ENCODE results near the gene FLVCR2.
"Not testable (repeated sequence)": the region's sequence is repeated elsewhere in the genome, so short reads cannot be mapped to it uniquely, and the experiment has no call there.

Gene FLVCR2

GRCh38 chr14:75577090-75577489 is 1.3 kb upstream of the FLVCR2 start:
- H3K4me1 ChIP-seq (ENCODE audit: control insufficient read depth, low read depth, low read length): no peaks in the 10 kb centered on the region
- no peak overlapping the region for H3K9ac ChIP-seq (ENCODE audit: low read length)
- no peaks in the 10 kb centered on the region for H3K9me3 ChIP-seq (ENCODE audit: control insufficient read depth, low read depth, low read length)
- H3K27me3 ChIP-seq (ENCODE audit: control insufficient read depth, insufficient read depth, low read length): peaks cover 25% of the 10 kb centered on the region
- no peaks in the 10 kb centered on the region for H3K36me3 ChIP-seq (ENCODE audit: control insufficient read depth, low read depth, low read length)
- H3K27ac ChIP-seq (ENCODE audit: low read length): no peak overlapping the region
- no peak overlapping the region for H3K4me3 ChIP-seq (ENCODE audit: low read length)

DNA sequence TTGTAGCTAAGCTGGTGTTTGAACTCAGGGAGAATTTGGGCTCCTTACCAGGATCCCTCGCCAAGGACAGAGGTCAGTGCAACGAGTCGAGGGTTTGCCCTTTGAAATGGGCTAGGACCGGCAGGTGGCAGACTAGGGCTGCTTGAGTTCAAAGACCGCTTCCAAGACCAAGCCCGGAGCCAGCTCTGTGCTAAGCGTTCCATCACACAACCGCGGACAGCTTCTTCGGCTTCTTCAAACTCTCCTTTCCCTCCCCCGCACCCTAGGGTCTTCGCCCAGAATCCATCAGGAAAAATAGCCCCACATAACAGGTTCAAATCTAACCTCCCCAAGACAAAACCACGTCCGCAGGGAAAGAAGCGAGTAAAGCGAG is 705 bp upstream of the FLVCR2 start:
- no peaks in the 10 kb centered on the region for H3K36me3 ChIP-seq (ENCODE audit: control insufficient read depth, low read depth, low read length)
- peak overlapping the region; percentile 76 for H3K4me3 ChIP-seq (ENCODE audit: low read length)
- H3K9ac ChIP-seq (ENCODE audit: low read length): peak overlapping the region; percentile 57
- no peaks in the 10 kb centered on the region for H3K4me1 ChIP-seq (ENCODE audit: control insufficient read depth, low read depth, low read length)
- no peak overlapping the region for H3K27ac ChIP-seq (ENCODE audit: low read length)
- H3K9me3 ChIP-seq (ENCODE audit: control insufficient read depth, low read depth, low read length): no peaks in the 10 kb centered on the region
- H3K27me3 ChIP-seq (ENCODE audit: control insufficient read depth, insufficient read depth, low read length): peaks cover 25% of the 10 kb centered on the region

GRCh38 chr14:75578786-75579337 is 442 bp downstream of the FLVCR2 start:
- Histone ChIP-seq H3K9me3 (ENCODE audit: control insufficient read depth, low read depth, low read length) (no peaks in the 10 kb centered on the region), H3K36me3 (ENCODE audit: control insufficient read depth, low read depth, low read length) (no peaks in the 10 kb centered on the region), H3K4me1 (ENCODE audit: control insufficient read depth, low read depth, low read length) (no peaks in the 10 kb centered on the region), H3K4me3 (ENCODE audit: low read length) (peak overlapping the region; percentile 76), H3K27ac (ENCODE audit: low read length) (no peak overlapping the region), H3K27me3 (ENCODE audit: control insufficient read depth, insufficient read depth, low read length) (peaks cover 25% of the 10 kb centered on the region), H3K9ac (ENCODE audit: low read length) (peak overlapping the region; percentile 57)

- H3K27ac ChIP-seq (ENCODE audit: low read length): no peak overlapping the region
- no peaks in the 10 kb centered on the region for H3K9me3 ChIP-seq (ENCODE audit: control insufficient read depth, low read depth, low read length)
- H3K4me1 ChIP-seq (ENCODE audit: control insufficient read depth, low read depth, low read length): no peaks in the 10 kb centered on the region
- no peak overlapping the region for H3K9ac ChIP-seq (ENCODE audit: low read length)
- H3K4me3 ChIP-seq (ENCODE audit: low read length): peak overlapping the region; percentile 76
- peaks cover 25% of the 10 kb centered on the region for H3K27me3 ChIP-seq (ENCODE audit: control insufficient read depth, insufficient read depth, low read length)
- no peaks in the 10 kb centered on the region for H3K36me3 ChIP-seq (ENCODE audit: control insufficient read depth, low read depth, low read length)
These were observed 981 bp downstream of the FLVCR2 start for GRCh38 chr14:75579338-75579864.

- Histone ChIP-seq H3K4me3 (ENCODE audit: low read length) (peak overlapping the region; percentile 76), H3K9me3 (ENCODE audit: control insufficient read depth, low read depth, low read length) (no peaks in the 10 kb centered on the region), H3K27me3 (ENCODE audit: control insufficient read depth, insufficient read depth, low read length) (peaks cover 25% of the 10 kb centered on the region), H3K4me1 (ENCODE audit: control insufficient read depth, low read depth, low read length) (no peaks in the 10 kb centered on the region), H3K27ac (ENCODE audit: low read length) (no peak overlapping the region), H3K36me3 (ENCODE audit: control insufficient read depth, low read depth, low read length) (no peaks in the 10 kb centered on the region), H3K9ac (ENCODE audit: low read length) (peak overlapping the region; percentile 22)
These were observed 1.5 kb downstream of the FLVCR2 start for GRCh38 chr14:75579882-75580281.

GRCh38 chr14:75587388-75587787 is 9.0 kb downstream of the FLVCR2 start:
- no peaks in the 10 kb centered on the region for H3K4me1 ChIP-seq (ENCODE audit: control insufficient read depth, low read depth, low read length)
- H3K36me3 ChIP-seq (ENCODE audit: control insufficient read depth, low read depth, low read length): no peaks in the 10 kb centered on the region

DNA sequence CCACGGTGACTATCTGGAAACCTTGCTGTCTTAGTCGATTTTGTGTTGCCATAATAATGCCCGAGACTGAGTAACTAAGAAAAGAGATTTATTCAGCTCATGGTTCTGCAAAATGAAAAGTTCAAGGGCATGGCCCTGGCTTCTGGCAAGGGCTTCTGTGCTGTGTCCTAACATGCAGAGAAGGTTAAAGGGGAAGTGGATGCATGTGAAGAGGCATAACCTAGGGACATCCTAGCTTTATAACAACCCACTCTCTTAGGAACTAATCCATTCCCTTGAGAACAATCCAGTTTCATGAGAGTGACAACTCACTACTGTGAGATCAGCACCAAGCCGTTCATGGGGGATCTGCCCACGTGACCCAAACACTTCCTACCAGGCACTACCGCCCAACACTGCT is 11.5 kb downstream of the FLVCR2 start:
- H3K36me3 ChIP-seq (ENCODE audit: control insufficient read depth, low read depth, low read length): no peaks in the 10 kb centered on the region
- no peak overlapping the region for H3K4me3 ChIP-seq (ENCODE audit: low read length)
- H3K27me3 ChIP-seq (ENCODE audit: control insufficient read depth, insufficient read depth, low read length): no peaks in the 10 kb centered on the region
- peaks cover 3% of the 10 kb centered on the region for H3K9me3 ChIP-seq (ENCODE audit: control insufficient read depth, low read depth, low read length)
- H3K27ac ChIP-seq (ENCODE audit: low read length): no peak overlapping the region
- no peak overlapping the region for H3K9ac ChIP-seq (ENCODE audit: low read length)
- no peaks in the 10 kb centered on the region for H3K4me1 ChIP-seq (ENCODE audit: control insufficient read depth, low read depth, low read length)

More at GRCh38 chr14:75587388-75587787, 9.0 kb downstream of the FLVCR2 start:
- Histone ChIP-seq H3K9me3 (ENCODE audit: control insufficient read depth, low read depth, low read length) (peaks cover 3% of the 10 kb centered on the region), H3K27me3 (ENCODE audit: control insufficient read depth, insufficient read depth, low read length) (no peaks in the 10 kb centered on the region), H3K9ac (ENCODE audit: low read length) (no peak overlapping the region), H3K27ac (ENCODE audit: low read length) (no peak overlapping the region), H3K4me3 (ENCODE audit: low read length) (no peak overlapping the region)

GRCh38 chr14:75591331-75591946 is 13.0 kb downstream of the FLVCR2 start:
- Histone ChIP-seq H3K4me3 (ENCODE audit: low read length) (no peak overlapping the region), H3K27me3 (ENCODE audit: control insufficient read depth, insufficient read depth, low read length) (no peaks in the 10 kb centered on the region), H3K9me3 (ENCODE audit: control insufficient read depth, low read depth, low read length) (peaks cover 3% of the 10 kb centered on the region), H3K27ac (ENCODE audit: low read length) (no peak overlapping the region), H3K4me1 (ENCODE audit: control insufficient read depth, low read depth, low read length) (no peaks in the 10 kb centered on the region), H3K36me3 (ENCODE audit: control insufficient read depth, low read depth, low read length) (no peaks in the 10 kb centered on the region), H3K9ac (ENCODE audit: low read length) (no peak overlapping the region)

DNA sequence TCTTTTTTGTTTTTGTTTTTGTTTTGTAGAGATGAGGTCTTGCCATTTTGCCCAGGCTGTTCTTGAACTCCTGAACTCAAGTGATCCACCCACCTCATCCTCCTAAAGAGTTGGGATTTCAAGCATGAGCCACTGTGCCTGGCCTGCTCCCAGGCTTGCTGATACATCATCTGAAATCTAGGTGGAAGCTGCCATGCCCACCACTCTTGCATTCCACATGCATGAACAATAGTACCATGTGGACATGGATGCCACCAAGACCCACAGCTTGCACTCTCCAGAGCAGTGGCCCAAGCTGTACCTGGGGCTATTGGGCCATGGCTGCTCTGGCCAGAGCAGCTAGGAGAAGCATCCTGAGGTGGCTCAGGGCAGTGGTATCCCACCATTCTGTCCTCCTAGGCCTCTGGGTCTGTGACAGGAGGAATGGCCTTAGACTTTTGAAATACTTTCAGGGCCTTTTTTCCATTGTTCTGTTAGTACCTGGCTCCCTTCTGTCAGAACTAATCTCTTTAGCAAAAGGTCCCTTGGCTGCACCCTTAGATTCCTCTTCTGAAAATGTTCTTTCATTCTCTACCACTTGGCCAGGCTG is 13.7 kb downstream of the FLVCR2 start:
- H3K4me3 ChIP-seq (ENCODE audit: low read length): no peak overlapping the region
- H3K36me3 ChIP-seq (ENCODE audit: control insufficient read depth, low read depth, low read length): no peaks in the 10 kb centered on the region
- no peak overlapping the region for H3K9ac ChIP-seq (ENCODE audit: low read length)
- H3K9me3 ChIP-seq (ENCODE audit: control insufficient read depth, low read depth, low read length): peaks cover 3% of the 10 kb centered on the region
- no peaks in the 10 kb centered on the region for H3K4me1 ChIP-seq (ENCODE audit: control insufficient read depth, low read depth, low read length)
- H3K27me3 ChIP-seq (ENCODE audit: control insufficient read depth, insufficient read depth, low read length): no peaks in the 10 kb centered on the region
- H3K27ac ChIP-seq (ENCODE audit: low read length): no peak overlapping the region

DNA sequence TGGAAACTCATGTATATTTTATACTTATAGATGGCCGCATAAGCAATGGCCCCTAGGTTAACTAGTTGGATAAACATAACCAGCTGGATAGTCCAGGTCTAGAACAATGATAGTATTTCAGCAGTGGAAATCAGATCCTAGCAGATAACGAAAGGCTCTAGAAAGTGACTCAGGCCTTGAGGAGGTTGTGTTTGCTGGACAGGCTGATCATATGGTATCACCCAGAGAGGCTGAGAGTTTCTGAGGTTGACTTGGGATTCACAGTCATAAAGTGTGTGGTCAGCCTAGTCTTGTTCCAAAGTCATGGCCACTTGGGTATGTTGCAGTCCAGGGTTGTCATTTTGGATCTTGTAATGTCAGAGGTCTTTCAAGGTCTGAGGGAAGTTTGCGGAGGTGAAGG is 16.8 kb downstream of the FLVCR2 start:
- Histone ChIP-seq H3K9ac (ENCODE audit: low read length) (no peak overlapping the region), H3K27me3 (ENCODE audit: control insufficient read depth, insufficient read depth, low read length) (no peaks in the 10 kb centered on the region), H3K4me1 (ENCODE audit: control insufficient read depth, low read depth, low read length) (peaks cover 4% of the 10 kb centered on the region), H3K36me3 (ENCODE audit: control insufficient read depth, low read depth, low read length) (no peaks in the 10 kb centered on the region), H3K9me3 (ENCODE audit: control insufficient read depth, low read depth, low read length) (peaks cover 3% of the 10 kb centered on the region), H3K4me3 (ENCODE audit: low read length) (no peak overlapping the region), H3K27ac (ENCODE audit: low read length) (no peak overlapping the region)

- no peak overlapping the region for H3K27ac ChIP-seq (ENCODE audit: low read length)
- no peaks in the 10 kb centered on the region for H3K36me3 ChIP-seq (ENCODE audit: control insufficient read depth, low read depth, low read length)
- H3K4me1 ChIP-seq (ENCODE audit: control insufficient read depth, low read depth, low read length): peaks cover 4% of the 10 kb centered on the region
- no peak overlapping the region for H3K9ac ChIP-seq (ENCODE audit: low read length)
- H3K9me3 ChIP-seq (ENCODE audit: control insufficient read depth, low read depth, low read length): peaks cover under 1% of the 10 kb centered on the region
- H3K27me3 ChIP-seq (ENCODE audit: control insufficient read depth, insufficient read depth, low read length): no peaks in the 10 kb centered on the region
- no peak overlapping the region for H3K4me3 ChIP-seq (ENCODE audit: low read length)
These were observed 18.7 kb downstream of the FLVCR2 start for GRCh38 chr14:75597149-75597548.

- H3K36me3 ChIP-seq (ENCODE audit: control insufficient read depth, low read depth, low read length); H3K4me3 ChIP-seq (ENCODE audit: low read length); H3K27me3 ChIP-seq (ENCODE audit: control insufficient read depth, insufficient read depth, low read length): not testable (repeated sequence)
These were observed 21.7 kb downstream of the FLVCR2 start for GRCh38 chr14:75600100-75600499.

More at GRCh38 chr14:75600100-75600499, 21.7 kb downstream of the FLVCR2 start:
- not testable (repeated sequence) for H3K27ac ChIP-seq (ENCODE audit: low read length); H3K9ac ChIP-seq (ENCODE audit: low read length); H3K4me1 ChIP-seq (ENCODE audit: control insufficient read depth, low read depth, low read length); H3K9me3 ChIP-seq (ENCODE audit: control insufficient read depth, low read depth, low read length)

Data from iPS-18a (cell line).